Measurements from ENCODE around the gene RHBDF2. TPM values are rescaled to one million over a fixed set of nuclear protein-coding genes. Genes with fewer than 3 reads are reported as not detected.

The RHBDF2 gene
- total and polyA plus RNA-seq, 12 donors = 6.5 to 33.1 (median 9.8) TPM

GRCh38 chr17:76421044-76421407 is 80.2 kb downstream of the RHBDF2 start:
- peak in 1 of 9 donors; percentile 8 for TF ChIP-seq CTCF (IDR thresholded peaks at IDR 0.05)
- peak; percentile 82 to 92 (median 86) for ATAC-seq
- H3K36me3 ChIP-seq = peaks cover 0 to 10% (median 0%) of the 10 kb centered on the region in 9 donors
- DNase-seq = peak in 1 of 2 donors; percentile 58
- intact Hi-C loops (cut with DNase I) = loop anchor here in 1 of 10 donors (2.0 kb wide), 1 partner anchor 32 kb away; the partner anchor contains the start of gene UBE2O
- no peak overlapping the region for H3K4me3 ChIP-seq
- H3K27ac ChIP-seq = peak overlapping the region in 8 of 10 donors; percentile 23 to 70 (median 62)
- no peaks in the 10 kb centered on the region for H3K9me3 ChIP-seq
- peaks cover 14 to 61% (median 47%) of the 10 kb centered on the region in 9 donors for H3K4me1 ChIP-seq
- 17 to 18% methylated on average over 7 of the region's 7 CpGs for WGBS, 2 donors
- H3K27me3 ChIP-seq = no peaks in the 10 kb centered on the region

Other genes starting within 250 kb of the RHBDF2 start
- gene UBALD2, start 236.1 kb downstream of the RHBDF2 start, total RNA-seq = 10 to 100 TPM; 22.2 to 50.7 (median 27.6) TPM
- gene UBALD2, start 236.1 kb downstream of the RHBDF2 start, polyA plus RNA-seq = 10 to 100 TPM; 13.3 to 20.6 TPM
- 1 to 10 TPM in 9 of 10 donors, under 1 TPM in 1; 0.98 to 2.7 (median 1.6) TPM for gene QRICH2, start 193.1 kb downstream of the RHBDF2 start, total RNA-seq
- gene QRICH2, start 193.1 kb downstream of the RHBDF2 start, polyA plus RNA-seq = 1 to 10 TPM; 2.6 to 8.9 TPM
- 10 to 100 TPM; 27.6 to 43.7 (median 34.7) TPM for gene PRPSAP1, start 147.5 kb downstream of the RHBDF2 start, total RNA-seq
- gene PRPSAP1, start 147.5 kb downstream of the RHBDF2 start, polyA plus RNA-seq = 10 to 100 TPM; 26.4 to 30.5 TPM
- 10 to 100 TPM in 2 of 10 donors, 1 to 10 TPM in 8; 1.7 to 17.3 (median 3.2) TPM for gene SPHK1, start 116.8 kb downstream of the RHBDF2 start, total RNA-seq
- 10 to 100 TPM in 1 of 2 donors, 1 to 10 TPM in 1; 3.5 to 20.8 TPM for gene SPHK1, start 116.8 kb downstream of the RHBDF2 start, polyA plus RNA-seq
- gene UBE2O, start 48.3 kb downstream of the RHBDF2 start, total RNA-seq = 10 to 100 TPM; 31.0 to 39.0 (median 36.9) TPM
- gene UBE2O, start 48.3 kb downstream of the RHBDF2 start, polyA plus RNA-seq = 10 to 100 TPM in 1 of 2 donors, 1 to 10 TPM in 1; 9.1 to 22.5 TPM
- gene AANAT, start 33.8 kb downstream of the RHBDF2 start, total RNA-seq = under 1 TPM in 1 of 10 donors, not detected in 9; 0.98 TPM
- gene AANAT, start 33.8 kb downstream of the RHBDF2 start, polyA plus RNA-seq = under 1 TPM in 1 of 2 donors, not detected in 1; 0.73 TPM
- gene CYGB, start 36.3 kb upstream of the RHBDF2 start, total RNA-seq = 10 to 100 TPM in 9 of 10 donors, 1 to 10 TPM in 1; 9.3 to 50.5 (median 17.9) TPM
- 10 to 100 TPM; 36.0 to 57.7 TPM for gene CYGB, start 36.3 kb upstream of the RHBDF2 start, polyA plus RNA-seq
- gene PRCD, start 38.6 kb upstream of the RHBDF2 start, total RNA-seq = 1 to 10 TPM; 1.5 to 5.4 (median 2.4) TPM
- 10 to 100 TPM in 1 of 2 donors, 1 to 10 TPM in 1; 3.7 to 17.3 TPM for gene PRCD, start 38.6 kb upstream of the RHBDF2 start, polyA plus RNA-seq
- gene ST6GALNAC2, start 84.4 kb upstream of the RHBDF2 start, total RNA-seq = 1 to 10 TPM; 3.7 to 8.4 (median 6.1) TPM
- 1 to 10 TPM; 1.5 to 4.5 TPM for gene ST6GALNAC2, start 84.4 kb upstream of the RHBDF2 start, polyA plus RNA-seq
- 1 to 10 TPM; 1.9 to 6.4 (median 3.3) TPM for gene ST6GALNAC1, start 142.3 kb upstream of the RHBDF2 start, total RNA-seq
- 1 to 10 TPM; 3.4 to 7.3 TPM for gene ST6GALNAC1, start 142.3 kb upstream of the RHBDF2 start, polyA plus RNA-seq
- gene MXRA7, start 209.5 kb upstream of the RHBDF2 start, total RNA-seq = 100 to 1,000 TPM; 298 to 586 (median 488) TPM
- 100 to 1,000 TPM; 121 to 199 TPM for gene MXRA7, start 209.5 kb upstream of the RHBDF2 start, polyA plus RNA-seq
- gene JMJD6, start 225.2 kb upstream of the RHBDF2 start, total RNA-seq = 10 to 100 TPM; 34.6 to 79.3 (median 43.2) TPM
- 10 to 100 TPM; 36.1 to 56.5 TPM for gene JMJD6, start 225.2 kb upstream of the RHBDF2 start, polyA plus RNA-seq
- gene METTL23, start 225.4 kb upstream of the RHBDF2 start, total RNA-seq = 10 to 100 TPM; 18.0 to 29.9 (median 24.7) TPM
- 10 to 100 TPM; 24.5 to 41.8 TPM for gene METTL23, start 225.4 kb upstream of the RHBDF2 start, polyA plus RNA-seq
- gene SRSF2, start 235.9 kb upstream of the RHBDF2 start, total RNA-seq = 100 to 1,000 TPM in 1 of 10 donors, 10 to 100 TPM in 9; 58.8 to 103 (median 76.3) TPM
- 100 to 1,000 TPM in 1 of 2 donors, 10 to 100 TPM in 1; 93.4 to 109 TPM for gene SRSF2, start 235.9 kb upstream of the RHBDF2 start, polyA plus RNA-seq
- gene MFSD11, start 236.7 kb upstream of the RHBDF2 start, total RNA-seq = 10 to 100 TPM; 25.1 to 34.4 (median 29.6) TPM
- gene MFSD11, start 236.7 kb upstream of the RHBDF2 start, polyA plus RNA-seq = 10 to 100 TPM in 1 of 2 donors, 1 to 10 TPM in 1; 9.2 to 23.2 TPM